GM11168 (cell line): Measurements from ENCODE around the gene KIF26B.

ENCODE experiments used
- in situ Hi-C: fragments of 300-500 bp; cut with MboI; formaldehyde crosslinking; loops from one replicate; pipeline ENCODE4 v1.12.0; 2022; ENCODE audit warnings: low sequenced_read_pairs; ENCODE audit not compliant: unreplicated experiment

Gene KIF26B

GRCh38 chr1:245154429-245155271 is at the start of gene KIF26B:
Gene KIF26B, plus strand, starts transcription at chr1:245154985. Its CDS starts 440 bp downstream, at chr1:245155425.
- in situ Hi-C loops: loop anchor here (5.0 to 25.0 kb wide), 3 partner anchors 233 to 1308 kb away; no protein-coding TSS in a partner anchor

GRCh38 chr1:245105042-245105441 is 49.7 kb upstream of the KIF26B start:
- in situ Hi-C loops: no loop called here

GRCh38 chr1:245105815-245106410 is 48.9 kb upstream of the KIF26B start:
- in situ Hi-C loops: no loop called here

GRCh38 chr1:245107776-245108114 is 47.0 kb upstream of the KIF26B start:
- in situ Hi-C loops: no loop called here

GRCh38 chr1:245108246-245108645 is 46.5 kb upstream of the KIF26B start:
- in situ Hi-C loops: no loop called here

- in situ Hi-C loops: no loop called here
Observed at GRCh38 chr1:245108909-245109308, 45.9 kb upstream of the KIF26B start.

GRCh38 chr1:245110406-245110805 is 44.4 kb upstream of the KIF26B start:
- in situ Hi-C loops: no loop called here

GRCh38 chr1:245111073-245111472 is 43.7 kb upstream of the KIF26B start:
- in situ Hi-C loops: no loop called here

GRCh38 chr1:245113649-245114048 is 41.1 kb upstream of the KIF26B start:
- in situ Hi-C loops: no loop called here

GRCh38 chr1:245116131-245116530 is 38.7 kb upstream of the KIF26B start:
- in situ Hi-C loops: no loop called here

GRCh38 chr1:245116751-245117150 is 38.0 kb upstream of the KIF26B start:
- in situ Hi-C loops: no loop called here

- in situ Hi-C loops: no loop called here
Observed at GRCh38 chr1:245118066-245118465, 36.7 kb upstream of the KIF26B start.

- in situ Hi-C loops: no loop called here
Observed at GRCh38 chr1:245118806-245119205, 36.0 kb upstream of the KIF26B start.

GRCh38 chr1:245121523-245121922 is 33.3 kb upstream of the KIF26B start:
- in situ Hi-C loops: no loop called here

- in situ Hi-C loops: no loop called here
Observed at GRCh38 chr1:245124241-245124640, 30.5 kb upstream of the KIF26B start.

- in situ Hi-C loops: no loop called here
Observed at GRCh38 chr1:245124644-245125043, 30.1 kb upstream of the KIF26B start.

- in situ Hi-C loops: no loop called here
Observed at GRCh38 chr1:245126530-245126929, 28.3 kb upstream of the KIF26B start.

GRCh38 chr1:245128381-245129101 is 26.2 kb upstream of the KIF26B start:
- in situ Hi-C loops: no loop called here

- in situ Hi-C loops: no loop called here
Observed at GRCh38 chr1:245129319-245130240, 25.2 kb upstream of the KIF26B start.
